C4-2B (cell line): Measurements from ENCODE around the gene COL12A1.

Source experiments
- H3K27ac ChIP-seq: fragments of 450-650 bp; 2 replicates; pipeline ENCODE4 v1.5.1; 2017
- CTCF ChIP-seq: fragments of 450-650 bp; conservative IDR thresholded peaks from 2 replicates; pipeline ENCODE4 v1.5.1; 2017; ENCODE audit warnings: mild to moderate bottlenecking
- ZFX ChIP-seq: fragments of 450-650 bp; IDR thresholded peaks from 2 replicates; pipeline ENCODE4 v1.6.1; 2017

Gene COL12A1

GRCh38 chr6:75204217-75204958 is 1.5 kb downstream of the COL12A1 start:
- TF ChIP-seq CTCF (peak; percentile 81), ZFX (no peak)
- no peak overlapping the region for H3K27ac ChIP-seq

DNA sequence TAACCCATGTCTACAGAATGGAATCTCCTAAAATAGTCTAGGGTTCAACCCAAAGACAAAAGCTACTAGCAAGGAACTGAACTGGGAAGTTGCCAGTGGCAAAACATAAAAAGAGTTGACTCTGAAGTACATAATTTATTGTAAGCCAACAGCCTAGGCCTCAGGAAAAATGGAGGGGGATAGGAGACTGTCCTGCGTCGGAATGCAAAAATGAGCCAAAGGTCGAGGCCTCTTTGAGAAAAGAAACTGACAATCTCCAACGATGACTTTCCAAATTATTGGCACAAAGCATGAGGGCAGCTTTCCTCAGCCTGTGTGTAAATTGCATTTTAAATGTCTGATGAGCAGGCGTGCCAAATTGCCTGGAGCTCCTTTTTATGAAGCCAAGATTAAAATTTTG is 2.1 kb downstream of the COL12A1 start:
- no peak overlapping the region for H3K27ac ChIP-seq
- TF ChIP-seq CTCF (no peak), ZFX (no peak)

DNA sequence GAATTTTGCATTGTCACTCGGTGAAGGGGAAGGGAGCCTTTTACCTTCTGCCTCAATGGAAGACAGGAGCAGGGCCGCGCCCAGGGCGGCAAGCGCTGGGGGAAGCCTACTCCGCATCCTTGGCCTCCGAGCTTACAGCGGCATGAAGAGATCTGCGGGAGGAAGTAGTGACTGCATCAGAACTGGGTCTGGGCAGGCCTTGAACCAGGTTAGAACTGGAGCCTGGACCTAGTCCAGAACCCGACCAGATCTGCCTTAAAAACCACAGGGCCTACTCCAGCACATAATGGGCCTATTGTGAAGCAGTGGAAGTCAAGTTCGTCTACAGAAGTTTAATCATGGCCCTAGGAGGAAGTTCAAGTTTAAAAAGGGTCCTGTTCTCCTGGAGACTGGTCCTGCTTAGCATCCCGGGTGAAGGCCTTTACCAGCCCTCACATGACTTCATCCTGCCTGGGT is 3.1 kb downstream of the COL12A1 start:
- TF ChIP-seq ZFX (no peak), CTCF (no peak)

DNA sequence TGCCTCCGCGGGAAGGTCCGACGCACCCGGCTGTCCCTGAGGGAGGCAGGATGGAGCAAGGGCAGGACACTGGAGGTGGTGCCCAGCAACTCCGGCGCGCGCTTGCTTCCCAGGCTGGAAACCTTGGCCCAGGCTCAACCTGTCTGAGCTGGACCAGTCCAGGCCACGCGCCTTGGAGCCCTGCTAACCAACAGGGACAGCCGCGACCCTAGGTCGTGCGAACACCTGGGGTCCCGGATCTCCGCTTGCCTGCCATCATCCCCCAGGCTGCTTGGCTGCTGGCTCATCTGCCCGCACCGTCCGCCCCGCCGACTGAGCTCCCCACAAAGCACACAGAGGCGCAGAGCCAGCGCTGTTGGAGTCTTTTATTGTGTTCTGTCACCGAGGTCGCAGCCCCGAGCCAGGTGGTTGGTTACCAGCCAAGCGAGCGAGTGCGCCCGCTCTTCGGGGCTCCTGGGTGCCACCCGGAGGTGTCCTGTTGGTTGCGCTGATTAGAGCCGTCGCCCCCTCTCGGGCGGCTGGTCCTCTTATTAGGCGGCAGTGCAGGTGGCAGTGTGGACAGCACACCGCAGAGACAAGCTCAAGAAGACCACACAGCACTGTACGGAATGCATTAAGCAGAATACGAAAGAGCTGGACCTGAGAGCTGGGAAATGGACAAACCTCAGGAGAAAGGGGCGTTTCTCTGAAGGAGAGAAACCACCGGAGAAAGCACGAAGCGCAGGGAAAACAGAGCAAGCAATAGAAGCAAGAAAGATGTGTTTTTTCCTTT is 3.8 kb downstream of the COL12A1 start:
- H3K27ac ChIP-seq, result no peak overlapping the region
- TF ChIP-seq ZFX (no peak), CTCF (no peak)

More for the DNA sequence above, 3.1 kb downstream of the COL12A1 start:
- H3K27ac ChIP-seq, result no peak overlapping the region

DNA sequence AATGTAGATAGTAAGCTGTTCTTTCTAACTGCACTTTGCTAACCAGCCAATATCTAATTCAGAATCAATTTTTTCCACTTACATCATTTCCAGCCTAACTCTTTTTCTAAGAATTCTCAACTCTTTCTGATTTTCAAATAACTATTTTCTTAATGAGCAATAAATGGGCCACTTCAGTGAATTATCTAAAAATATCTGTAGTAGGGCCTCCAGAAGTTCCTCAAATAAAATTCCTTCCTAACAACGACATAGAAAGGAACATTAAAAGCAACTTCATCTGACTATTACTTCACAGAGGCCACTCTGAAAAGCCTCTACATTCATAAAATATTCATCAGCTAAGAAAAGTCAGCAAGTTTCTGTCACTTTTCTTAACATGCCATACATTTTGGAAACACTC is 4.8 kb downstream of the COL12A1 start:
- no peak overlapping the region for H3K27ac ChIP-seq
- TF ChIP-seq CTCF (no peak), ZFX (no peak)

DNA sequence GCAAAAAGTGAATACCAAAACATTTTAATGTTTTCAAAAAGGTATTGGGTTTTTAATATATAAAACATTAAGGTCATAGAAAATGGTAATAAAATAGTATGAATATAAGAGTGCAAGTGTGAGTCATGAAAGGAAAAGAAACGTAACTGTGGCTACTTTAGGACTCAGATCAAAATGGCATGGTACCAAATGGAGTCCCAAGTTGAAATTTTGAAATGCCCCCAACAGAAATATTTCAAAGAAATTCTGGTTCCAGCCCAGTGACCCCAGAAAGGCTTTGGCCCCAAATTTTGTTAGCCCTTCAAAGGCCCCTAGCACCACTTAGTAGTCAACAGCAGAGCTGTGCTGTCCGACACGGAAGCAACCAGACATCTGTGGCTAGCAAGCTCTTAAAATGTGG is 6.0 kb downstream of the COL12A1 start:
- no peak overlapping the region for H3K27ac ChIP-seq
- TF ChIP-seq CTCF (no peak), ZFX (no peak)

DNA sequence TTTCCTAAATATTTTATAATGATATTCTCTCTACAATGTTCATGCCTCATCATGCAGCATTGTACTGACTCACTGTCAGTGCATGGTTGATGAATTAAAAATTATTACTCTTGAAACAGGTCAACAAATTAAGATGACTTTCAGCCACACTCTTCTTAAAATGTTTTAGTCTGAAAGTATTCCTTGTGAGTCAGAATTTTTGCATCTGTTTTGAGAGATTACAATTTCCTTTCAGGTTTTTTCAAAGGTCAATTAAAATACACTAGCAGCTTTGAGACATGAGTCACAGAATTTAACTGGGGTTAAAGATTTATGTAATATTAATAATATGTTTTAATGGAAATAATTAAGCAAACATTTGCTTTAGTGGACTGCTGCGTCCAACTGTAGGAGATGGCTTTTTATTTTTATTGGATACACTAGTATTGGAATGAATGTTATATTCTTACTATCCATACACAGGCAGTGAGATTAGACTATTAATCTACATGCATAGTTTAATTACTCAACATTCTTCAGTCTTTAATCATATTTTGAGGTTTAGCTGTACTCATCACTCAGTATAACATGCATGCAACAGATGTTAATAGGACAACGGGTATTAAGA is 9.7 kb downstream of the COL12A1 start:
- no peak overlapping the region for H3K27ac ChIP-seq
- TF ChIP-seq CTCF (no peak), ZFX (no peak)
